Measurements from ENCODE around the gene PLA2G4A. TPM values are rescaled to one million over a fixed set of nuclear protein-coding genes. Genes with fewer than 3 reads are reported as not detected.

Gene PLA2G4A
- polyA plus RNA-seq, 1 donor (not counting 4 experiments of a cell fraction or from before 2014, with no cell fraction given) = 29.2 TPM

GRCh38 chr1:186869526-186870228, 40.9 kb downstream of the PLA2G4A start:
- peaks cover 8% of the 10 kb centered on the region for H3K4me1 ChIP-seq (ENCODE audit: control insufficient read depth, extremely low read depth, insufficient read depth, low read length)
- FAIRE-seq (no peak), DNase-seq (ENCODE audit: low read depth, low spot score) (no peak)
- no peak overlapping the region for H3K27ac ChIP-seq (ENCODE audit: control insufficient read depth, insufficient read depth, low read length)
- H3K27me3 ChIP-seq (ENCODE audit: control insufficient read depth, extremely low read depth, insufficient read depth, low read length) = no peaks in the 10 kb centered on the region
- H3K9me3 ChIP-seq (ENCODE audit: control insufficient read depth, low read depth, low read length) = no peaks in the 10 kb centered on the region
- no peak overlapping the region for H3K9ac ChIP-seq (ENCODE audit: control insufficient read depth, extremely low read depth, insufficient read depth, low read length)
- H3K36me3 ChIP-seq (ENCODE audit: control insufficient read depth in 2 of 2, extremely low read depth in 1 of 2, insufficient read depth in 2 of 2, low read length in 2 of 2) = no peaks in the 10 kb centered on the region
- no peaks in the 10 kb centered on the region for H3K79me2 ChIP-seq (ENCODE audit: control insufficient read depth, insufficient read depth, low read length)
- H2AFZ ChIP-seq (ENCODE audit: control insufficient read depth, low read length) = no peak overlapping the region
- dilution Hi-C loops (cut with MboI; ENCODE audit: extremely low pct_ligation_motif_present, low sequenced_read_pairs) = no loop called here
- no peak overlapping the region for H3K4me3 ChIP-seq (ENCODE audit: control insufficient read depth in 2 of 3, extremely low read depth in 1 of 3, insufficient read depth in 2 of 3, low read depth in 1 of 3, low read length in 3 of 3)
- H3K9me1 ChIP-seq (ENCODE audit: control insufficient read depth, extremely low read depth, insufficient read depth, low read length) = no peaks in the 10 kb centered on the region
- TF ChIP-seq EZH2 (IDR thresholded peaks at IDR 0.05; ENCODE audit: low read length) (no peak), CTCF (optimal IDR thresholded peaks at IDR 0.05 in 1 of 3, IDR thresholded peaks at IDR 0.05 in 1 of 3, conservative IDR thresholded peaks at IDR 0.05 in 1 of 3; ENCODE audit: extremely low read depth in 1 of 3, insufficient read depth in 2 of 3, low read length in 3 of 3) (no peak)
- no peaks in the 10 kb centered on the region for H4K20me1 ChIP-seq (ENCODE audit: control insufficient read depth, extremely low read depth, insufficient read depth, low read length)
- no peak overlapping the region for H3K4me2 ChIP-seq (ENCODE audit: control insufficient read depth, extremely low read depth, insufficient read depth, low read depth, low read length)

- dilution Hi-C loops (cut with MboI; ENCODE audit: extremely low pct_ligation_motif_present, low sequenced_read_pairs) = no loop called here
- Histone ChIP-seq H3K36me3 (ENCODE audit: control insufficient read depth in 2 of 2, extremely low read depth in 1 of 2, insufficient read depth in 2 of 2, low read length in 2 of 2) (no peaks in the 10 kb centered on the region), H3K79me2 (ENCODE audit: control insufficient read depth, insufficient read depth, low read length) (no peaks in the 10 kb centered on the region), H3K4me2 (ENCODE audit: control insufficient read depth, extremely low read depth, insufficient read depth, low read depth, low read length) (no peak overlapping the region), H3K9me1 (ENCODE audit: control insufficient read depth, extremely low read depth, insufficient read depth, low read length) (no peaks in the 10 kb centered on the region), H3K27me3 (ENCODE audit: control insufficient read depth, extremely low read depth, insufficient read depth, low read length) (no peaks in the 10 kb centered on the region), H3K4me1 (ENCODE audit: control insufficient read depth, extremely low read depth, insufficient read depth, low read length) (peaks cover 14% of the 10 kb centered on the region), H3K27ac (ENCODE audit: control insufficient read depth, insufficient read depth, low read length) (no peak overlapping the region), H4K20me1 (ENCODE audit: control insufficient read depth, extremely low read depth, insufficient read depth, low read length) (no peaks in the 10 kb centered on the region), H3K4me3 (ENCODE audit: control insufficient read depth in 2 of 3, extremely low read depth in 1 of 3, insufficient read depth in 2 of 3, low read depth in 1 of 3, low read length in 3 of 3) (no peak overlapping the region), H2AFZ (ENCODE audit: control insufficient read depth, low read length) (no peak overlapping the region), H3K9ac (ENCODE audit: control insufficient read depth, extremely low read depth, insufficient read depth, low read length) (no peak overlapping the region), H3K9me3 (ENCODE audit: control insufficient read depth, low read depth, low read length) (no peaks in the 10 kb centered on the region)
- DNase-seq (ENCODE audit: low read depth, low spot score) (no peak), FAIRE-seq (no peak)
- no peak for TF ChIP-seq EZH2 (IDR thresholded peaks at IDR 0.05; ENCODE audit: low read length)
- no peak for TF ChIP-seq CTCF (optimal IDR thresholded peaks at IDR 0.05 in 1 of 3, IDR thresholded peaks at IDR 0.05 in 1 of 3, conservative IDR thresholded peaks at IDR 0.05 in 1 of 3; ENCODE audit: extremely low read depth in 1 of 3, insufficient read depth in 2 of 3, low read length in 3 of 3)
Measured at GRCh38 chr1:186871784-186872183, 43.0 kb downstream of the PLA2G4A start.

Data from keratinocyte (primary cell).